ENCODE measurements around the gene FPR1. TPM values are rescaled to one million over a fixed set of nuclear protein-coding genes. Genes with fewer than 3 reads are reported as not detected.

FPR1 gene
- total RNA-seq, 1 donor from 2014 or later = not detected

DNA sequence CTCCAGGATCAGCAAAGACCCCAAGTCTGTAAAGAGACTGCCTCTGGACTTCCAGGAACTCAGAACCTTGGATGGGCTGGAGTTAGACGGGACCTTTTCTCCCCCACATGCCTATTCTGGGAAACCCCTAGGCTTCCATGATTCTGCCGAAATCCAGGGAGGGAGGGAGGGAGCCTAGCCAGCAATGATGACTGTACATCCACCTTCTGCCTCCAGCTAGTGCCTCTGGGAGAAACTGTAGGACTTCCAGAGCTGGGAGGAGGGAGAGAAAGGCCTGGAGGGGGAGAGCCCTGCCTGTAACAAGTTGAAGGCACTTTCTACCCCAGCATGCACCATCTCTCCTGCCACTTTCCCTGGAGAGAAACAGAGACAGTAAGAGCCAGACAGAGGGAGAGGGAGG is 21.9 kb downstream of the FPR1 start:
- Histone ChIP-seq H3K4me3 (ENCODE audit: low read depth, low read length) (no peak overlapping the region), H3K36me3 (ENCODE audit: control insufficient read depth, insufficient read depth, low read length) (no peaks in the 10 kb centered on the region), H3K27me3 (ENCODE audit: control insufficient read depth, insufficient read depth, low read length) (no peaks in the 10 kb centered on the region)
- no peak for DNase-seq (ENCODE audit: low read depth)
- TF ChIP-seq, protein P1, sequence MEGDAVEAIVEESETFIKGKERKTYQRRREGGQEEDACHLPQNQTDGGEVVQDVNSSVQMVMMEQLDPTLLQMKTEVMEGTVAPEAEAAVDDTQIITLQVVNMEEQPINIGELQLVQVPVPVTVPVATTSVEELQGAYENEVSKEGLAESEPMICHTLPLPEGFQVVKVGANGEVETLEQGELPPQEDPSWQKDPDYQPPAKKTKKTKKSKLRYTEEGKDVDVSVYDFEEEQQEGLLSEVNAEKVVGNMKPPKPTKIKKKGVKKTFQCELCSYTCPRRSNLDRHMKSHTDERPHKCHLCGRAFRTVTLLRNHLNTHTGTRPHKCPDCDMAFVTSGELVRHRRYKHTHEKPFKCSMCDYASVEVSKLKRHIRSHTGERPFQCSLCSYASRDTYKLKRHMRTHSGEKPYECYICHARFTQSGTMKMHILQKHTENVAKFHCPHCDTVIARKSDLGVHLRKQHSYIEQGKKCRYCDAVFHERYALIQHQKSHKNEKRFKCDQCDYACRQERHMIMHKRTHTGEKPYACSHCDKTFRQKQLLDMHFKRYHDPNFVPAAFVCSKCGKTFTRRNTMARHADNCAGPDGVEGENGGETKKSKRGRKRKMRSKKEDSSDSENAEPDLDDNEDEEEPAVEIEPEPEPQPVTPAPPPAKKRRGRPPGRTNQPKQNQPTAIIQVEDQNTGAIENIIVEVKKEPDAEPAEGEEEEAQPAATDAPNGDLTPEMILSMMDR (IDR thresholded peaks at IDR 0.05; ENCODE audit: insufficient read depth, low read length, poor library complexity, severe bottlenecking) = no peak

GRCh38 chr19:51727349-51727880 is 24.3 kb downstream of the FPR1 start:
- DNase-seq (ENCODE audit: low read depth) = no peak
- peaks cover 6% of the 10 kb centered on the region for H3K27me3 ChIP-seq (ENCODE audit: control insufficient read depth, insufficient read depth, low read length)
- TF ChIP-seq, protein P1 (IDR thresholded peaks at IDR 0.05; ENCODE audit: insufficient read depth, low read length, poor library complexity, severe bottlenecking) = no peak

GRCh38 chr19:51726049-51726448 is 25.6 kb downstream of the FPR1 start:
- no peaks in the 10 kb centered on the region for H3K36me3 ChIP-seq (ENCODE audit: control insufficient read depth, insufficient read depth, low read length)
- TF ChIP-seq, protein P1 (IDR thresholded peaks at IDR 0.05; ENCODE audit: insufficient read depth, low read length, poor library complexity, severe bottlenecking) = no peak
- H3K27me3 ChIP-seq (ENCODE audit: control insufficient read depth, insufficient read depth, low read length) = peaks cover 10% of the 10 kb centered on the region
- no peak overlapping the region for H3K4me3 ChIP-seq (ENCODE audit: low read depth, low read length)
- no peak for DNase-seq (ENCODE audit: low read depth)

More at GRCh38 chr19:51727349-51727880, 24.3 kb downstream of the FPR1 start:
- Histone ChIP-seq H3K4me3 (ENCODE audit: low read depth, low read length) (no peak overlapping the region), H3K36me3 (ENCODE audit: control insufficient read depth, insufficient read depth, low read length) (no peaks in the 10 kb centered on the region)

DNA sequence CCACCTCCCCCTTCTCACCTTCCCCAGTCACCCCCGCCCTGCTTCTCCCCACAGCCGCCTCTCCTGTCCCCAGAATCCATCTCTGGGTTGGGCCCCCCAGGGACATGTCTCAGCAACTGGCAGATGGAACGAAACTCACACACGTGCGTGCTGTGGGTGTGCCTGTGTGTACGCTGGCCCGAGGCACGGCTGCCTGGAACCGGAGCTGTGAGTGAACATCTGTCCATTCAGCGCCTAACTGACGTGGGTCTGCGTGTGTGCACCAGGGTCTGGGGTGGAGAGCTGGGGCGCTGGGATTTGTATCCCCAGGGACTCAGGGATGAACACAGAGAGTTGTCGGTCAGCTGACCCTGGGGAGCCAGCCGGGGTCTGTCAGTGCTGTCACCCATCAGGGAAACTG is 27.1 kb downstream of the FPR1 start:
- H3K36me3 ChIP-seq (ENCODE audit: control insufficient read depth, insufficient read depth, low read length) = no peaks in the 10 kb centered on the region
- no peak overlapping the region for H3K4me3 ChIP-seq (ENCODE audit: low read depth, low read length)
- no peak for DNase-seq (ENCODE audit: low read depth)
- H3K27me3 ChIP-seq (ENCODE audit: control insufficient read depth, insufficient read depth, low read length) = peaks cover 19% of the 10 kb centered on the region
- TF ChIP-seq, protein P1 (IDR thresholded peaks at IDR 0.05; ENCODE audit: insufficient read depth, low read length, poor library complexity, severe bottlenecking) = no peak

GRCh38 chr19:51722492-51722891 is 29.2 kb downstream of the FPR1 start:
- Histone ChIP-seq H3K27me3 (ENCODE audit: control insufficient read depth, insufficient read depth, low read length) (peaks cover 26% of the 10 kb centered on the region), H3K36me3 (ENCODE audit: control insufficient read depth, insufficient read depth, low read length) (no peaks in the 10 kb centered on the region), H3K4me3 (ENCODE audit: low read depth, low read length) (no peak overlapping the region)
- DNase-seq (ENCODE audit: low read depth) = no peak
- TF ChIP-seq, protein P1 (IDR thresholded peaks at IDR 0.05; ENCODE audit: insufficient read depth, low read length, poor library complexity, severe bottlenecking) = no peak

DNA sequence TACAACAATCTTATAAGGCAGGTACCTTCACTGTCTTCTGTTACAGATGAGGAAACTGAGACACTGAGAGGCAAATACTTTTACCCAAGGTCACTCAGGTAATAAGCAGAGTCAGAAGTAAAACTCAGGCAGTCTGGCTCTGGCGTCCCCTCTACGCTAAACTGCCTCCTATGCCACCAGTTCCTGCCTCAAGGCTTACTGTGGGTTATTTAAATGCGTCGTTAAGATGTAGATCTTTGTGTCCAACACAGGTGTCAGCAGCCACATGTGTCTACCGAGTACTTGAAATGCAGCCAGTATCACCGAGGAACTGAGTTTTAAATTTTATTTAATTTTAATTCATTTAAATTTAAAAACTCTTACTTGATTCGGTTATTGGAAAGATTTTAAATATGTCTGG is 29.8 kb downstream of the FPR1 start:
- TF ChIP-seq, protein P1 (IDR thresholded peaks at IDR 0.05; ENCODE audit: insufficient read depth, low read length, poor library complexity, severe bottlenecking) = no peak
- DNase-seq (ENCODE audit: low read depth) = no peak
- H3K4me3 ChIP-seq (ENCODE audit: low read depth, low read length) = no peak overlapping the region
- H3K27me3 ChIP-seq (ENCODE audit: control insufficient read depth, insufficient read depth, low read length) = peaks cover 28% of the 10 kb centered on the region
- H3K36me3 ChIP-seq (ENCODE audit: control insufficient read depth, insufficient read depth, low read length) = no peaks in the 10 kb centered on the region
